ENCODE measurements around the gene VGLL4. TPM values are rescaled to one million over a fixed set of nuclear protein-coding genes. Genes with fewer than 3 reads are reported as not detected.
A peak's percentile ranks its signal among the peaks of the same experiment; 100 is the strongest.

The VGLL4 gene
- total RNA-seq, 1 donor from 2014 or later, result 120 TPM

- peaks cover 27% of the 10 kb centered on the region for H3K27me3 Mint-ChIP-seq (ENCODE audit: unreplicated experiment)
- no peak for TF ChIP-seq CTCF (IDR thresholded peaks at IDR 0.05; ENCODE audit: unreplicated experiment)
- no peaks in the 10 kb centered on the region for H3K9me3 Mint-ChIP-seq (ENCODE audit: unreplicated experiment)
- H3K4me3 Mint-ChIP-seq (ENCODE audit: unreplicated experiment), result no peak overlapping the region
- DNase-seq (ENCODE audit: low spot score), result no peak
- H3K36me3 Mint-ChIP-seq (ENCODE audit: low read depth, unreplicated experiment), result peaks cover 43% of the 10 kb centered on the region
- H3K27ac Mint-ChIP-seq (ENCODE audit: unreplicated experiment), result peak overlapping the region; percentile 31
- H3K4me1 Mint-ChIP-seq (ENCODE audit: unreplicated experiment), result peaks cover 24% of the 10 kb centered on the region
Measured at GRCh38 chr3:11567516-11568467, 75.9 kb downstream of the VGLL4 start.

- peak; percentile 42 for TF ChIP-seq CTCF (IDR thresholded peaks at IDR 0.05; ENCODE audit: unreplicated experiment)
- H3K4me1 Mint-ChIP-seq (ENCODE audit: unreplicated experiment), result peaks cover 32% of the 10 kb centered on the region
- peak overlapping the region; percentile 84 for H3K4me3 Mint-ChIP-seq (ENCODE audit: unreplicated experiment)
- DNase-seq (ENCODE audit: low spot score), result no peak
- H3K36me3 Mint-ChIP-seq (ENCODE audit: low read depth, unreplicated experiment), result peaks cover 37% of the 10 kb centered on the region
- H3K27ac Mint-ChIP-seq (ENCODE audit: unreplicated experiment), result peak overlapping the region; percentile 61
- H3K27me3 Mint-ChIP-seq (ENCODE audit: unreplicated experiment), result peaks cover 29% of the 10 kb centered on the region
- H3K9me3 Mint-ChIP-seq (ENCODE audit: unreplicated experiment), result no peaks in the 10 kb centered on the region
Measured at GRCh38 chr3:11566916-11567315, 76.8 kb downstream of the VGLL4 start.

GRCh38 chr3:11566478-11566877 lies 77.2 kb downstream of the VGLL4 start:
- peaks cover 32% of the 10 kb centered on the region for H3K4me1 Mint-ChIP-seq (ENCODE audit: unreplicated experiment)
- no peak for DNase-seq (ENCODE audit: low spot score)
- H3K36me3 Mint-ChIP-seq (ENCODE audit: low read depth, unreplicated experiment), result peaks cover 37% of the 10 kb centered on the region
- peak overlapping the region; percentile 61 for H3K27ac Mint-ChIP-seq (ENCODE audit: unreplicated experiment)
- H3K27me3 Mint-ChIP-seq (ENCODE audit: unreplicated experiment), result peaks cover 29% of the 10 kb centered on the region
- H3K9me3 Mint-ChIP-seq (ENCODE audit: unreplicated experiment), result no peaks in the 10 kb centered on the region
- no peak for TF ChIP-seq CTCF (IDR thresholded peaks at IDR 0.05; ENCODE audit: unreplicated experiment)
- peak overlapping the region; percentile 84 for H3K4me3 Mint-ChIP-seq (ENCODE audit: unreplicated experiment)

- H3K27me3 Mint-ChIP-seq (ENCODE audit: unreplicated experiment), result peaks cover 29% of the 10 kb centered on the region
- peaks cover 37% of the 10 kb centered on the region for H3K36me3 Mint-ChIP-seq (ENCODE audit: low read depth, unreplicated experiment)
- no peak for TF ChIP-seq CTCF (IDR thresholded peaks at IDR 0.05; ENCODE audit: unreplicated experiment)
- H3K4me1 Mint-ChIP-seq (ENCODE audit: unreplicated experiment), result peaks cover 30% of the 10 kb centered on the region
- no peak for DNase-seq (ENCODE audit: low spot score)
- H3K4me3 Mint-ChIP-seq (ENCODE audit: unreplicated experiment), result peak overlapping the region; percentile 62
- H3K27ac Mint-ChIP-seq (ENCODE audit: unreplicated experiment), result no peak overlapping the region
- H3K9me3 Mint-ChIP-seq (ENCODE audit: unreplicated experiment), result no peaks in the 10 kb centered on the region
Measured at GRCh38 chr3:11565932-11566331, 77.8 kb downstream of the VGLL4 start.

- peaks cover 28% of the 10 kb centered on the region for H3K4me1 Mint-ChIP-seq (ENCODE audit: unreplicated experiment)
- H3K9me3 Mint-ChIP-seq (ENCODE audit: unreplicated experiment), result no peaks in the 10 kb centered on the region
- TF ChIP-seq CTCF (IDR thresholded peaks at IDR 0.05; ENCODE audit: unreplicated experiment), result no peak
- H3K27ac Mint-ChIP-seq (ENCODE audit: unreplicated experiment), result no peak overlapping the region
- H3K27me3 Mint-ChIP-seq (ENCODE audit: unreplicated experiment), result peaks cover 30% of the 10 kb centered on the region
- no peak for DNase-seq (ENCODE audit: low spot score)
- H3K36me3 Mint-ChIP-seq (ENCODE audit: low read depth, unreplicated experiment), result peaks cover 36% of the 10 kb centered on the region
- H3K4me3 Mint-ChIP-seq (ENCODE audit: unreplicated experiment), result peak overlapping the region; percentile 62
Measured at GRCh38 chr3:11565492-11565891, 78.2 kb downstream of the VGLL4 start.

Measured in endothelial cell (in vitro differentiated cells).